Esophagus squamous epithelium (tissue), 5 donors: ENCODE measurements around the gene BANF2. TPM values are rescaled to one million over a fixed set of nuclear protein-coding genes. Genes with fewer than 3 reads are reported as not detected.

ENCODE experiments used
- DNase-seq: peaks from one replicate; lab custom pipeline; 2025; lab: John Stamatoyannopoulos, UW
- H3K27ac ChIP-seq, 4 donors: fragments of 200-600 bp; sonication (generic); one replicate each; pipeline ENCODE4 v1.5.1; 2016 to 2019; ENCODE audit warnings: mild to moderate bottlenecking in 1 of 4
- H3K27me3 ChIP-seq, 4 donors: fragments of 200-600 bp; sonication (generic); 1 replicate in 3 of 4; 2 replicates in 1 of 4; pipeline versions ENCODE4 v1.5.1 to v1.6.0; 2017 to 2021; ENCODE audit warnings: antibody characterized with exemption in 1 of 4
- H3K36me3 ChIP-seq, 3 donors: fragments of 200-600 bp; sonication (generic); one replicate each; pipeline ENCODE4 v1.5.1; 2016 to 2019
- H3K4me1 ChIP-seq, 3 donors: fragments of 200-600 bp; sonication (generic); one replicate each; pipeline ENCODE4 v1.5.1; 2017 to 2019
- H3K4me3 ChIP-seq, 4 donors: fragments of 200-600 bp; sonication (generic); 1 replicate in 3 of 4; 2 replicates in 1 of 4; pipeline ENCODE4 v1.5.1; 2016 to 2019; ENCODE audit warnings: mild to moderate bottlenecking in 2 of 4, moderate library complexity in 1 of 4
- H3K9me3 ChIP-seq, 3 donors: fragments of 200-600 bp; sonication (generic); one replicate each; pipeline ENCODE4 v1.5.1; 2016 to 2019
- POLR2A ChIP-seq, 4 donors: fragments of 450-650 bp; IDR thresholded peaks; one replicate each; pipeline ENCODE4 v1.6.1; 2017; ENCODE audit warnings: antibody characterized with exemption in 4 of 4, mild to moderate bottlenecking in 4 of 4, moderate library complexity in 3 of 4
- WGBS, 2 donors: methylation state at CpG; one replicate each; pipeline ENCODE4 v1.1.5; 2018; 5-methylcytosine and 5-hydroxymethylcytosine counted together
- intact Hi-C: fragments of 100-400 bp; cut with DNase I; formaldehyde crosslinking; loops from one replicate; pipeline ENCODE4 v1.15.0; 2022
- total RNA-seq, 4 donors: library from RNA; depleted of rRNA; stranded (reverse); fragments of >200 nt; gene quantifications; one replicate each; pipeline ENCODE4 v1.1.0, GENCODE V29; 2016
- TF ChIP-seq, protein P1 (sequence below), 6 experiments: fragments of 450-650 bp in 4 of 6; fragments of 200-600 bp in 2 of 6; sonication (generic) in 2 of 6; IDR thresholded peaks; one replicate each; pipeline ENCODE4 v1.5.1; 2016 to 2019; ENCODE audit warnings: antibody characterized with exemption in 6 of 6, mild to moderate bottlenecking in 4 of 6, moderate library complexity in 4 of 6
- donor health status: DM: yes; HTN: yes; CAD: no.

The BANF2 gene
- total RNA-seq: not detected

DNA sequence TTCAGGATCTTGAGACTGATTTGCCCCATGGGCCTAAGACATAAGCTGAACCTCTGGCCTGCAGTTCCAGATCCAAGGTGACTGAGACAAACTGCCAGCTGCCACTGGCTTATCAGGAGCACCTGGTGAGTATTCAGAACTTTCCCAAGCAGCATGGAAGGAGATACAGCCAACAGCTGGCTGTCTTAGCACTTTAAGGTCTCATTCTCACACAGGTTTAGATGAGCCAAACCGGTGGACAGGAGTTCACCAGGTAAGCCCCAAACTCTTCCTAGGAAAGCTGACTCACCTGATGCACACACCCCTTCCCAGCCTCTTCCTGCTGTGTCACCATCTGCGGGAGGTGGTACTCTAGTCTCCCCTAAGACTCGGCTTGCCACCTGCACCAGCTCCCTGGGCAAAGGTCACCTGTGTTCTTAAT, at the start of gene BANF2:
Gene BANF2, plus strand, starts transcription at position 36 of the 421 bp plus-strand sequence. CDS start 25,060 bp downstream, outside the sequence.
- Histone ChIP-seq H3K36me3 (no peaks in the 10 kb centered on the region), H3K4me1 (no peaks in the 10 kb centered on the region), H3K9me3 (no peaks in the 10 kb centered on the region), H3K4me3 (no peak within 1 kb of the TSS), H3K27me3 (no peaks in the 10 kb centered on the region), H3K27ac (no peak within 1 kb of the TSS)
- intact Hi-C loops: no loop called here
- TF ChIP-seq POLR2A (IDR thresholded peaks at IDR 0.05): no peak
- no peak for DNase-seq
- WGBS, 2 donors: 67 to 71% methylated on average over 2 to 3 of the region's 3 CpGs

DNA sequence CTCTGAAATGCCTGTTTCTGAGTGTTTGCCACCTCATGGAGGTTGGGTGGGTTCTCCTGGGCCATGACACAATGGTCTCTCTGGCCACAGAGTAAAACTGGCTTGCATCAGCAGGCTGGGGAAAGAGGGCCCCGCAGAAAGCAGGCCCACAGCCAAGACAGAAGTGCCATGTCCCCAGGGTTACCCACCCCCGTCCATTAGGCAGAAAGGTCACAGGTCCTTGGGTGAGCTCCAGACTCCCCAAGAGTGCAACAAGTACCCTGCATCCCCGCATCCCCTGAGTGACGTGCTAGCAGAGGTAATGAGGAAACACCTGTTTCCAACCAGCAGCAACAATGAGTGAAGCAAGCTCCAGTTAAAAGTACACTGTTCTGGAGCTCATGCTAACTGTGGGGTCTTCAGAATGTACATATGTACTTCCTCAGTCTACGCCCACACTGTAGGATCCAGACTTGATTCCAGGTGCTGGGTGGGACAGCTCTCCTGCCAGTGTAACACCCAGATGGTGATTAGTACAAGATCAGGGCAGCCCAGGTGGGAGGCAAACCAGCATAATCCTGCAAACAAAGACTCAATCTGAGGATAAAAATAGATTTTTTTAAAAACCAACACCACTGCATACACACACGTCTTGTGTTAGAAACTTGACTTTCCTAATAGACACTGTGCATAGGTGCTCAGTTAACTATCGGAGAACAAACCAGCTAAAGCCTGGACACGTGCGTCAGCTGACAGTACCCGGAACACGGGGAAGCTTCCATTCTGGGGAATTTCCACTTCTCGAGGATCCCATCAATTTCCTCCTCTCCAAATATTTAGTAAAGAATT, 49.3 kb upstream of the BANF2 start:
- intact Hi-C loops: no loop called here
- Histone ChIP-seq H3K27me3 (no peaks in the 10 kb centered on the region), H3K4me1 (peaks cover 4 to 78% (median 20%) of the 10 kb centered on the region in 3 donors), H3K4me3 (no peak overlapping the region), H3K9me3 (no peaks in the 10 kb centered on the region), H3K27ac (peak overlapping the region in 2 of 4 donors; percentile 17 to 49), H3K36me3 (peaks cover 0 to 22% (median 0%) of the 10 kb centered on the region in 3 donors)
- DNase-seq: no peak
- WGBS, 2 donors: 47 to 51% methylated on average over 9 to 11 of the region's 12 CpGs
- TF ChIP-seq, protein P1, sequence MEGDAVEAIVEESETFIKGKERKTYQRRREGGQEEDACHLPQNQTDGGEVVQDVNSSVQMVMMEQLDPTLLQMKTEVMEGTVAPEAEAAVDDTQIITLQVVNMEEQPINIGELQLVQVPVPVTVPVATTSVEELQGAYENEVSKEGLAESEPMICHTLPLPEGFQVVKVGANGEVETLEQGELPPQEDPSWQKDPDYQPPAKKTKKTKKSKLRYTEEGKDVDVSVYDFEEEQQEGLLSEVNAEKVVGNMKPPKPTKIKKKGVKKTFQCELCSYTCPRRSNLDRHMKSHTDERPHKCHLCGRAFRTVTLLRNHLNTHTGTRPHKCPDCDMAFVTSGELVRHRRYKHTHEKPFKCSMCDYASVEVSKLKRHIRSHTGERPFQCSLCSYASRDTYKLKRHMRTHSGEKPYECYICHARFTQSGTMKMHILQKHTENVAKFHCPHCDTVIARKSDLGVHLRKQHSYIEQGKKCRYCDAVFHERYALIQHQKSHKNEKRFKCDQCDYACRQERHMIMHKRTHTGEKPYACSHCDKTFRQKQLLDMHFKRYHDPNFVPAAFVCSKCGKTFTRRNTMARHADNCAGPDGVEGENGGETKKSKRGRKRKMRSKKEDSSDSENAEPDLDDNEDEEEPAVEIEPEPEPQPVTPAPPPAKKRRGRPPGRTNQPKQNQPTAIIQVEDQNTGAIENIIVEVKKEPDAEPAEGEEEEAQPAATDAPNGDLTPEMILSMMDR (IDR thresholded peaks at IDR 0.05): no peak

DNA sequence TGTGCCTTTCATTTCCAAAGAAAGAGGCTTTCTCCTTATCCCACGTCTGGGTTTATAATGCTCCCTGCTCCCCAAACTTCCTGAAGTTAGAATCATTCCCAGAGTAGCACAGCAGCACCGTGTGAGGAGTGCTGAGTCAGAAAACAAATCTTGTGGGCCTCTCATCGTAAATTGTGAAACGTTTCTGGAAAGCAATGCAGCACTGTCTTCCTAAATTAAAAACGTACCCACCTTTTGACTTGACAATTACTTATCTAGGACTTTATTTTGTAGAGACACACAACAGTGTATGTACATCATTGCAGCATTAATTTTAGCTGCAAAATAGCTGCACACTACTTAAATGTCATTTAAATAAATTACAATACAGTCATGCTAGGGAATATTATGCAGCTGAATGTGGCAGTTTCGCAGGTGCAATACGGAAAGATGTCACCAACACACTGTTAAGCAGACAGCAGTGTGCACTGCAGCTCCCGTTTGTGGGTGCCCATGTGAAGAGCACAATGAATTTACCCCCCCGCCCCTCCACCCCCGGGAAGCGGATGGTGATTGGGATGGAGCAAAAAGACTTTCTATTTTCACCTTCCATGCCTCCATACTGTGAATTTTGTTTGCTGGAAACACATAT, 48.5 kb upstream of the BANF2 start:
- H3K36me3 ChIP-seq: peaks cover 0 to 27% (median 0%) of the 10 kb centered on the region in 3 donors
- TF ChIP-seq, protein P1 (IDR thresholded peaks at IDR 0.05): no peak
- TF ChIP-seq POLR2A (IDR thresholded peaks at IDR 0.05): no peak
- intact Hi-C loops: no loop called here
- no peak for DNase-seq
- 33 to 42% methylated on average over 11 of the region's 11 CpGs for WGBS, 2 donors
- H3K9me3 ChIP-seq: no peaks in the 10 kb centered on the region
- peaks cover 4 to 80% (median 20%) of the 10 kb centered on the region in 3 donors for H3K4me1 ChIP-seq
- no peaks in the 10 kb centered on the region for H3K27me3 ChIP-seq
- H3K27ac ChIP-seq: peak overlapping the region in 1 of 4 donors; percentile 49
- no peak overlapping the region for H3K4me3 ChIP-seq

DNA sequence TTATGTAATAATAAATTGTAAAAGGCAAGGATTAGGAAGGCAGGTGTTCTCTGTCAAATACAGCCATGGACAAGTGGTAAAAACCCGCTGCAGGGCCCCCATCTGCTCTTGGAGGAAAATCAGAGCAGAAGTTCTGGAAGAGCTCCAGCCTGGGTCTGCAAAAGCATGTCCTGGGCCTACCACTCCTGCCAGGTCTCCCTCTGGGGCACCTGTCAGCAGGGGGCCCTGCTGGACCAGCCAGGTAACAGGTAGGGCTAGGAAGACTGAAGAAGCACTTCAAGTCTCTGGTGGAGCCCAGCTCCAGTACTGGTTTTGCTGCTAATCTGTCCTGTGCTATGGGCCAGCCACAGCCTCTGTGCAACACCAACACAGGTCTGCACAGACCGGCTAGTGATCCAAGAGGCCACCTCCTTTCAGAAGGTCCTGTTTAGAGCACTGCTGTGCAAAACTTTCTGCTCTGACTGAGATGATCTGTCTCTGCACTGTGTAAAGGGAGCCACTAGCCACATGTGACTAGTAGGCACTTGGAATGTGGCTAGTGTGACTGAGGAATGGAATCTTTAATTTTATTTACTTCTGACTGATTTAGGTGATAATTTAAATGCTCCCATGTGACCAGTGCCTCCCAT, 47.9 kb upstream of the BANF2 start:
- TF ChIP-seq POLR2A (IDR thresholded peaks at IDR 0.05): no peak
- TF ChIP-seq, protein P1 (IDR thresholded peaks at IDR 0.05): peak in 2 of 6 experiments; percentile 4 to 16
- H3K27me3 ChIP-seq: no peaks in the 10 kb centered on the region
- intact Hi-C loops: no loop called here
- H3K4me3 ChIP-seq: no peak overlapping the region
- H3K27ac ChIP-seq: peak overlapping the region in 1 of 4 donors; percentile 12
- H3K36me3 ChIP-seq: peaks cover 0 to 33% (median 0%) of the 10 kb centered on the region in 3 donors
- WGBS, 2 donors: 19 to 67% methylated on average over 2 of the region's 2 CpGs
- peaks cover 4 to 74% (median 20%) of the 10 kb centered on the region in 3 donors for H3K4me1 ChIP-seq
- no peak for DNase-seq
- no peaks in the 10 kb centered on the region for H3K9me3 ChIP-seq

DNA sequence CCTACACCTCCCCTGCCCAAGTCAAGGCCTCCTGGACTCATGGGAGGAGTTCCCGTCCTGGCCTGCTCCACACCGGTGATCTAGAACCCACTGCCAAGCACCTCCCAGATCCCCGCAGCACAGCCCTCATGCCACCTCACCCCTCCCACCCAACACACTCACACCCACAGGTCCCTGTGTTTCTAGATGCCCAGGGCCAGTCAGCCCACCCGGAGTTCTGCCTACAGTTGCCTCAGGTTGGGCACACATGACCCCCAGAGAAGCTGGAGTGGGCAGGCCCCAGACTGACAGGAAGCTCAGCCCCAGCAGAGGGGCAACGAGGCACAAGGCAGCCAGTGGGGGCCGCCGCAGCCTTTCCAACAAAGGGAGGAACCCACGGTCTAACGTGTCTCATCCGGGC, 47.4 kb upstream of the BANF2 start:
- H3K4me1 ChIP-seq: peaks cover 4 to 70% (median 20%) of the 10 kb centered on the region in 3 donors
- H3K9me3 ChIP-seq: no peaks in the 10 kb centered on the region
- no peak for TF ChIP-seq POLR2A (IDR thresholded peaks at IDR 0.05)
- TF ChIP-seq, protein P1 (IDR thresholded peaks at IDR 0.05): no peak
- H3K36me3 ChIP-seq: peaks cover 0 to 39% (median 0%) of the 10 kb centered on the region in 3 donors
- H3K27ac ChIP-seq: no peak overlapping the region
- H3K27me3 ChIP-seq: no peaks in the 10 kb centered on the region
- WGBS, 2 donors: 63 to 83% methylated on average over 3 to 8 of the region's 10 CpGs
- no peak overlapping the region for H3K4me3 ChIP-seq
- intact Hi-C loops: no loop called here
- DNase-seq: no peak
